NCI-H748 treated with DMSO at 0.1 percent for 48 hours (cell line): ENCODE measurements around the gene FADS3.

Experiments
- DNase-seq: peaks from one replicate; lab custom pipeline; 2025; lab: John Stamatoyannopoulos, UW

The FADS3 gene

GRCh38 chr11:61891331-61892084 lies at the start of gene FADS3:
TSS of gene FADS3 (minus strand) at chr11:61891545. CDS start at chr11:61891381, 164 bp downstream.
- peak; percentile 75 for DNase-seq

- no peak for DNase-seq
Measured at GRCh38 chr11:61940466-61940865, 49.1 kb upstream of the FADS3 start.

GRCh38 chr11:61935861-61936260 lies 44.5 kb upstream of the FADS3 start:
- DNase-seq: no peak

GRCh38 chr11:61930933-61931332 lies 39.6 kb upstream of the FADS3 start:
- no peak for DNase-seq

GRCh38 chr11:61928606-61929005 lies 37.3 kb upstream of the FADS3 start:
- no peak for DNase-seq

DNA sequence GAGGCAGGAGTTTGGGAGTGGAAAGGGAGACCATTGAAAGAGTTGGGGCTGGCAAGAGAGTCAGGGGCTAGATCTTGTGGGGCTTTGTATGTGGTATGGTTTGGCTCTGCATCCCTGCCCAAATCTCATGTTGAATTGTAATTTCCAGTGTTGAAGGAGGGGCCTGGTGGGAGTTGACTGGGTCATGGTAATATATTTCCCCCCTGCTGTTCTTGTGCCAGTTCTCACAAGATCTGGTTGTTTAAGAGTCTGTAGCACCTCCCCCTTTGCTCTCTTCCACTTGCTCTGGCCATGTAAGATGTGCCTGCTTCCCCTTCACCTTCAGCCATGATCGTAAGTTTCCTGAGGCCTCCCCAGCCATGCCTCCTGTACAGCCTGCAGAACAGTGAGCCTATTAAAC lies 36.2 kb upstream of the FADS3 start:
- no peak for DNase-seq

- no peak for DNase-seq
Measured at GRCh38 chr11:61926235-61926634, 34.9 kb upstream of the FADS3 start.

GRCh38 chr11:61925736-61926135 lies 34.4 kb upstream of the FADS3 start:
- no peak for DNase-seq

GRCh38 chr11:61924064-61924455 lies 32.7 kb upstream of the FADS3 start:
- DNase-seq: no peak

DNA sequence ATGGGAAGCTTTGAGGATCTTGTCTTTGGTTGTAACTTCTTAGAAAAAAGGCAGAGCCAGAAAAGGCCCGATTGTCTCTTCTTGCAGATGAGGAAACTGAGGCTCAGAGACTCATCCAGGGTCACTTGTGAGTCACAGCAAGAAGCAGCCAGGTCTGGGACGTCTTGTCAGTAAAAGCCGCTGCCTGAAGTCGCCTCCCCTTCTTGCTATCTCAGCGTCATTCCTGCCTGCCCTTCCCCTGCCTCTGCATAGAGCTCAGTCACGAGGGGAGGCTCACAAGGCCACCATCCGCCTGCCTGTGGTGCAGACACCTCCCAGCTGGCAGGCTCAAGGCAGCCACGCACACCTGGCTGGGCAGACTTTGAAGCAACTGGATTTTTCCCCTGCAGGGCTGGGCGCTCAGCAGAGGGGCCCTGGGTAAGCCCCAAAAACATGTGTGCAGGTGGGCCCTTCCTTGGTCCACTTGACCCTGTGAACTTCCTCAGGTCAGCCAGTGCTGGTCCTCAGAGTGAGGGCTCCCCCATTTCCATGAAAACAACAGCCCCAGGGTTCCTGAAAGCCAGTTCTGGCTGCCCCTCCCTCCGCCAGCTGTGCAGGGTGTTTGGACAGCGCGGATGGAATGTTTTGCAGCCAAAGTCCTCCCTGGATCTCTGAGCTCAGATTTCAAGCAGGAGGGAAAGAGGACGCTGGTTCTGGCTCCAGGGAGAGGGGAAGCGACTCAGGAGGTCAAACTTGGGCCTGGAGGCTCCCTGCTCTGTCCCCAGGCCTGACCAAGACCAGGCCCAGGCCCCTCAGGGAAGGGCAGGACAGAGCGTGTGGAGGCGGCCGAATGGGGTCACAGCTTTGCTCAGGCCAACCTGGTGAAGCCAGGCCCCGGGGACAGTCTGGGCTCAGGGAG lies 32.1 kb upstream of the FADS3 start:
- DNase-seq: no peak

GRCh38 chr11:61922539-61922938 lies 31.2 kb upstream of the FADS3 start:
- DNase-seq: no peak

- DNase-seq: no peak
Measured at GRCh38 chr11:61921446-61921845, 30.1 kb upstream of the FADS3 start.

- no peak for DNase-seq
Measured at GRCh38 chr11:61919705-61920631, 28.6 kb upstream of the FADS3 start.

GRCh38 chr11:61918938-61919704 lies 27.8 kb upstream of the FADS3 start:
- no peak for DNase-seq

- DNase-seq: no peak
Measured at GRCh38 chr11:61918251-61918937, 27.0 kb upstream of the FADS3 start.

GRCh38 chr11:61917334-61918109 lies 26.2 kb upstream of the FADS3 start, which contains the start of gene RAB3IL1:
TSS of gene RAB3IL1 (minus strand) at chr11:61917566. CDS start at chr11:61917367, 199 bp downstream.
- DNase-seq: no peak

GRCh38 chr11:61916737-61917333 lies 25.5 kb upstream of the FADS3 start:
- DNase-seq: no peak

DNA sequence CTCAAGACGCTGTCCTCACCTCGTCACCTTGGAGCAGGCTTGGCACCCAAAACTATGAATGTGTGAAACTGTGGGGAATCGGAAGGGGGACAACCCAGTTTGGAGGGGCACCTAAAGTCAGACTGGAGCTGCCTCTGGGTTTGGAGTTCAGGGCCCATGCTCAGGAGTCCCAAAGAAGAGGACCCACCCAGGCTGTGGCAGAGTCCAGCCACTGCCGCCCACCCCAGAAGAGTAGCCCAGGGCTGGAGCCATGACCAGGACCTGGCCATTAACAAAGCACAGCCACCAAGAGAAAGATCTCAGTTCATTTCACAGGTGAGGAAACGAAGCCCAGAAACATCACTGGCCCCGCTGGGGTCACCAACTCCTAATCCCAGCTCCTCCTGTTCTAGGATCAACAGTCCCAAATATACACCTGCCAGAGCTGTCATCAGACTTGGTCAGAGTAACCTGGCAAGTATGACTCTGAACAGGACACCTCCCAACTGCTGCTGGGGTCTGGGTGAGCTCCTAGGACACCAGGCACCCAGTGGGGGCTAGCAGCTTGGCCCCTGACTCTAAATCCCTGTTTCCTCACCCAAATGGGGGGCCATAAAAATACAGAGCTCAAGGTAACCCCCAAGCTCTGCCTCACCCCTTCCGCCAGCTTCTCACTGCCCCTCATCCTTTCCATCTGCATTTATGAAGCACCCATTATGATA lies 23.3 kb upstream of the FADS3 start:
- DNase-seq: no peak
